ENCODE data around the gene N4BP2. TPM values are rescaled to one million over a fixed set of nuclear protein-coding genes. Genes with fewer than 3 reads are reported as not detected.

Gene N4BP2
- total RNA-seq, 1 experiment from 2014 or later, result 8.8 TPM

- POLR2A ChIA-PET, result no interaction called here
- Mint-ChIP-seq H3K4me3 (ENCODE audit: unreplicated experiment) (no peak overlapping the region), H3K36me3 (ENCODE audit: insufficient read depth, unreplicated experiment) (peaks cover 15% of the 10 kb centered on the region), H3K27me3 (ENCODE audit: insufficient read depth, unreplicated experiment) (no peaks in the 10 kb centered on the region), H3K27ac (ENCODE audit: low read depth, unreplicated experiment) (no peak overlapping the region), H3K9me3 (ENCODE audit: unreplicated experiment) (no peaks in the 10 kb centered on the region), H3K4me1 (ENCODE audit: insufficient read depth, unreplicated experiment) (no peaks in the 10 kb centered on the region)
- BruUV-seq (replicated peaks), result no TSS peak
- TF ChIP-seq, protein P1, sequence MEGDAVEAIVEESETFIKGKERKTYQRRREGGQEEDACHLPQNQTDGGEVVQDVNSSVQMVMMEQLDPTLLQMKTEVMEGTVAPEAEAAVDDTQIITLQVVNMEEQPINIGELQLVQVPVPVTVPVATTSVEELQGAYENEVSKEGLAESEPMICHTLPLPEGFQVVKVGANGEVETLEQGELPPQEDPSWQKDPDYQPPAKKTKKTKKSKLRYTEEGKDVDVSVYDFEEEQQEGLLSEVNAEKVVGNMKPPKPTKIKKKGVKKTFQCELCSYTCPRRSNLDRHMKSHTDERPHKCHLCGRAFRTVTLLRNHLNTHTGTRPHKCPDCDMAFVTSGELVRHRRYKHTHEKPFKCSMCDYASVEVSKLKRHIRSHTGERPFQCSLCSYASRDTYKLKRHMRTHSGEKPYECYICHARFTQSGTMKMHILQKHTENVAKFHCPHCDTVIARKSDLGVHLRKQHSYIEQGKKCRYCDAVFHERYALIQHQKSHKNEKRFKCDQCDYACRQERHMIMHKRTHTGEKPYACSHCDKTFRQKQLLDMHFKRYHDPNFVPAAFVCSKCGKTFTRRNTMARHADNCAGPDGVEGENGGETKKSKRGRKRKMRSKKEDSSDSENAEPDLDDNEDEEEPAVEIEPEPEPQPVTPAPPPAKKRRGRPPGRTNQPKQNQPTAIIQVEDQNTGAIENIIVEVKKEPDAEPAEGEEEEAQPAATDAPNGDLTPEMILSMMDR (IDR thresholded peaks at IDR 0.05; ENCODE audit: unreplicated experiment), result no peak
- CTCF ChIA-PET, result interaction anchor here (0.9 kb wide), 1 partner anchor 213 kb away, joined by 3 read pairs; no protein-coding TSS in a partner anchor
- DNase-seq (ENCODE audit: unreplicated experiment), result no peak
- intact Hi-C loops (cut with micrococcal nuclease), result no loop called here
Observed at GRCh38 chr4:40112027-40112792, 55.6 kb downstream of the N4BP2 start.

DNA sequence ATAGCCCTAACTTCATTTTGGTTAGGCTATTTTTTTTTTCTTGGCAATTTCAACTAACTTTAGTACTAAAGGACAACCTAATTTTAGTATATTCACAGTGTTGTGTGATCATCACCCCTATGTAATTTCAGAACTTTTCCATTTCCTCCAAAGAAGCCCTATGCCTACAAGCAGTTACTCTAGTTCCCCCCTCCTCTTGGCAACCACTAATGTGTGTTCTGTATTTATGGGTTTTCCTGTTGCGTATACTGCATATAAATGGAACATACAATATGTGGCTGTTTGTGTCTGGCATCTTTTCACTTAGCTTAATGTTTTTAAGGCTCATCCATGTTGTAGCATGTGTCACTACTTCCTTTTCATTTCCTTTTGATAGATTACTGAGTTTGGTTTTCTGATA is 57.6 kb downstream of the N4BP2 start:
- ChIA-PET CTCF (no interaction called here), POLR2A (no interaction called here)
- Mint-ChIP-seq H3K27ac (ENCODE audit: low read depth, unreplicated experiment) (no peak overlapping the region), H3K27me3 (ENCODE audit: insufficient read depth, unreplicated experiment) (no peaks in the 10 kb centered on the region), H3K36me3 (ENCODE audit: insufficient read depth, unreplicated experiment) (peaks cover 9% of the 10 kb centered on the region), H3K9me3 (ENCODE audit: unreplicated experiment) (no peaks in the 10 kb centered on the region), H3K4me1 (ENCODE audit: insufficient read depth, unreplicated experiment) (no peaks in the 10 kb centered on the region), H3K4me3 (ENCODE audit: unreplicated experiment) (no peak overlapping the region)
- DNase-seq (ENCODE audit: unreplicated experiment), result no peak
- no TSS peak for BruUV-seq (replicated peaks)
- intact Hi-C loops (cut with micrococcal nuclease), result no loop called here
- TF ChIP-seq, protein P1 (IDR thresholded peaks at IDR 0.05; ENCODE audit: unreplicated experiment), result no peak

DNA sequence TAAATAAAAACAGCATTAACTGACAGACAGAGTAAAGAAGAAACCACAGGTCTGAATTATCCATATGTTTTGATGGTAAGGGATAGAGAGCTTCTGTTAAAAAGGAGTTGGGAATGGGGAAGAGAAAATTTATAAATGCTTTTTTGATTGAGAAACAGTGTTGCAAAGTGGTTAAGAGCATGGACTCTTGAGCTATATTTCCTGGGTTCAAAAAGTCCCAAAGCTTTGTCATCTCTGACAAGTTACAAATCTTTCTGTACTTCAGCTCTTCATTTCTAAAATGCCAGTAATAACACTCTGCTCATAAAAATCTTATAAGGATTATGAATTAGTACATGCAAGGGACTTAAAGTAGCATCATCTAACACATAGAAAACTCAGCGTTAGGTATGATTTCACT is 62.2 kb downstream of the N4BP2 start:
- CTCF ChIA-PET, result interaction anchor here (0.6 kb wide), 1 partner anchor 206 kb away, joined by 3 read pairs; no protein-coding TSS in a partner anchor
- no TSS peak for BruUV-seq (replicated peaks)
- no peaks in the 10 kb centered on the region for H3K9me3 Mint-ChIP-seq (ENCODE audit: unreplicated experiment)
- POLR2A ChIA-PET, result interaction anchor here (1.1 to 1.9 kb wide), 2 partner anchors 8 to 63 kb away, joined by 4 to 5 read pairs; no protein-coding TSS in a partner anchor
- no peaks in the 10 kb centered on the region for H3K27me3 Mint-ChIP-seq (ENCODE audit: insufficient read depth, unreplicated experiment)
- no peak overlapping the region for H3K27ac Mint-ChIP-seq (ENCODE audit: low read depth, unreplicated experiment)
- TF ChIP-seq, protein P1 (IDR thresholded peaks at IDR 0.05; ENCODE audit: unreplicated experiment), result no peak
- intact Hi-C loops (cut with micrococcal nuclease), result no loop called here
- no peak overlapping the region for H3K4me3 Mint-ChIP-seq (ENCODE audit: unreplicated experiment)
- no peak for DNase-seq (ENCODE audit: unreplicated experiment)
- peaks cover 4% of the 10 kb centered on the region for H3K4me1 Mint-ChIP-seq (ENCODE audit: insufficient read depth, unreplicated experiment)
- peaks cover 2% of the 10 kb centered on the region for H3K36me3 Mint-ChIP-seq (ENCODE audit: insufficient read depth, unreplicated experiment)

- CTCF ChIA-PET, result interaction anchor here (0.6 kb wide), 1 partner anchor 206 kb away, joined by 3 read pairs; no protein-coding TSS in a partner anchor
- POLR2A ChIA-PET, result interaction anchor here (0.5 to 1.9 kb wide), 3 partner anchors 8 to 65 kb away, joined by 3 to 5 read pairs (median 4); no protein-coding TSS in a partner anchor
- no peaks in the 10 kb centered on the region for H3K27me3 Mint-ChIP-seq (ENCODE audit: insufficient read depth, unreplicated experiment)
- BruUV-seq (replicated peaks), result no TSS peak
- H3K9me3 Mint-ChIP-seq (ENCODE audit: unreplicated experiment), result no peaks in the 10 kb centered on the region
- H3K36me3 Mint-ChIP-seq (ENCODE audit: insufficient read depth, unreplicated experiment), result no peaks in the 10 kb centered on the region
- TF ChIP-seq, protein P1 (IDR thresholded peaks at IDR 0.05; ENCODE audit: unreplicated experiment), result no peak
- no peak for DNase-seq (ENCODE audit: unreplicated experiment)
- no peak overlapping the region for H3K27ac Mint-ChIP-seq (ENCODE audit: low read depth, unreplicated experiment)
- intact Hi-C loops (cut with micrococcal nuclease), result no loop called here
- peaks cover 4% of the 10 kb centered on the region for H3K4me1 Mint-ChIP-seq (ENCODE audit: insufficient read depth, unreplicated experiment)
- H3K4me3 Mint-ChIP-seq (ENCODE audit: unreplicated experiment), result no peak overlapping the region
Observed at GRCh38 chr4:40119344-40119743, 62.7 kb downstream of the N4BP2 start.

Data from MCF 10A (cell line).